K562 (cell line): ENCODE results near the gene CD84. TPM values are rescaled to one million over a fixed set of nuclear protein-coding genes. Genes with fewer than 3 reads are reported as not detected.

Source experiments
- CBFA2T2 ChIP-seq: fragments of 450-650 bp; conservative IDR thresholded peaks from 2 replicates; pipeline ENCODE4 v1.6.1; 2017; ENCODE audit warnings: mild to moderate bottlenecking
- CREBBP ChIP-seq: IDR thresholded peaks from one replicate; pipeline ENCODE4 v1.6.1; 2012; ENCODE audit warnings: low read depth, mild to moderate bottlenecking, control low read depth, inconsistent platforms, low read length
- ELK1 ChIP-seq: sonication (generic); formaldehyde crosslinking; IDR thresholded peaks from 2 replicates; pipeline ENCODE4 v1.8.1; 2022; ENCODE audit warnings: missing genetic modification reagents
- L3MBTL2 ChIP-seq: fragments of 450-650 bp; IDR thresholded peaks from 2 replicates; pipeline ENCODE4 v1.6.1; 2016; ENCODE audit warnings: mild to moderate bottlenecking, moderate library complexity
- MITF ChIP-seq: IDR thresholded peaks from 2 replicates; pipeline ENCODE4 v1.6.1; 2014; ENCODE audit warnings: antibody characterized with exemption
- NBN ChIP-seq: fragments of 450-650 bp; IDR thresholded peaks from 2 replicates; pipeline ENCODE4 v1.6.1; 2016; ENCODE audit warnings: low read depth, mild to moderate bottlenecking
- NFYB ChIP-seq: IDR thresholded peaks from 2 replicates; pipeline ENCODE4 v1.6.1; 2011; ENCODE audit warnings: mild to moderate bottlenecking, moderate library complexity; ENCODE audit not compliant: insufficient read length; ENCODE audit errors: extremely low read depth
- PHTF2 ChIP-seq: fragments of 250-450 bp; sonication (Bioruptor Pico); IDR thresholded peaks from 2 replicates; pipeline ENCODE4 v1.5.0; 2021; ENCODE audit warnings: mild to moderate bottlenecking
- RNF219 ChIP-seq: fragments of 250-450 bp; sonication (Bioruptor Pico); IDR thresholded peaks from 2 replicates; pipeline ENCODE4 v1.5.0; 2022; ENCODE audit warnings: mild to moderate bottlenecking
- SMARCA4 ChIP-seq: fragments of 450-650 bp; IDR thresholded peaks from 2 replicates; pipeline ENCODE4 v1.6.1; 2016
- TEAD4 ChIP-seq, 2 experiments: sonication (generic) in 1 of 2; formaldehyde crosslinking in 1 of 2; IDR thresholded peaks; 2 replicates each; pipeline versions ENCODE4 v1.6.1 to v1.8.0; 2012 to 2022; ENCODE audit warnings: borderline replicate concordance in 1 of 2, inconsistent platforms in 1 of 2, low read length in 1 of 2, mild to moderate bottlenecking in 1 of 2, missing genetic modification reagents in 1 of 2
- TFAP4 ChIP-seq: sonication (generic); formaldehyde crosslinking; IDR thresholded peaks from 2 replicates; pipeline ENCODE4 v1.8.0; 2022; ENCODE audit warnings: missing genetic modification reagents, mild to moderate bottlenecking, moderate library complexity, borderline replicate concordance
- ZMIZ1 ChIP-seq, 2 experiments: fragments of 150-350 bp in 1 of 2; IDR thresholded peaks; 2 replicates each; pipeline ENCODE4 v1.6.1; 2012 to 2016; ENCODE audit warnings: low read depth in 2 of 2, low read length in 2 of 2, mild to moderate bottlenecking in 1 of 2, moderate library complexity in 1 of 2
- ZNF384 ChIP-seq: IDR thresholded peaks from 2 replicates; pipeline ENCODE4 v1.6.1; 2012; ENCODE audit warnings: low read depth, low read length, improper control_type of control experiment
- polyA plus RNA-seq, 8 experiments: library from polyadenylated mRNA; depleted of rRNA in 4 of 8; stranded (reverse) in 5 of 8; unstranded in 3 of 8; fragments of >200 nt; fragmentation: Nextera tagmentation in 2 of 8; fragmentation: Illumina TruSeq in 1 of 8; extraction: Ambion mirVana in 2 of 8; extraction: Trizol in 1 of 8; gene quantifications; 2 replicates each; pipeline versions ENCODE4 v1.2.1 to v1.2.3, GENCODE V29; 2011 to 2014; ENCODE audit warnings: inconsistent platforms in 1 of 8, missing spikeins in 1 of 8
- total RNA-seq, 7 experiments: library from RNA; depleted of rRNA in 6 of 7; stranded (reverse); fragments of >200 nt in 6 of 7; fragmentation: Illumina TruSeq in 2 of 7; extraction: Trizol in 2 of 7; gene quantifications; 2 replicates each; pipeline versions ENCODE4 v1.2.1 to v1.2.3, GENCODE V29; 2011 to 2021; ENCODE audit warnings: low replicate concordance in 1 of 7
- TF ChIP-seq, protein P1 (sequence below): fragments of 450-650 bp; formaldehyde crosslinking; IDR thresholded peaks from 2 replicates; pipeline ENCODE4 v1.4.0; 2020; ENCODE audit warnings: mild to moderate bottlenecking

Gene CD84
- total and polyA plus RNA-seq, 9 of the 15 experiments (the other 6 are each of a cell fraction or from before 2014, with no cell fraction given), result 0.82 to 6.8 (median 2.0) TPM

DNA sequence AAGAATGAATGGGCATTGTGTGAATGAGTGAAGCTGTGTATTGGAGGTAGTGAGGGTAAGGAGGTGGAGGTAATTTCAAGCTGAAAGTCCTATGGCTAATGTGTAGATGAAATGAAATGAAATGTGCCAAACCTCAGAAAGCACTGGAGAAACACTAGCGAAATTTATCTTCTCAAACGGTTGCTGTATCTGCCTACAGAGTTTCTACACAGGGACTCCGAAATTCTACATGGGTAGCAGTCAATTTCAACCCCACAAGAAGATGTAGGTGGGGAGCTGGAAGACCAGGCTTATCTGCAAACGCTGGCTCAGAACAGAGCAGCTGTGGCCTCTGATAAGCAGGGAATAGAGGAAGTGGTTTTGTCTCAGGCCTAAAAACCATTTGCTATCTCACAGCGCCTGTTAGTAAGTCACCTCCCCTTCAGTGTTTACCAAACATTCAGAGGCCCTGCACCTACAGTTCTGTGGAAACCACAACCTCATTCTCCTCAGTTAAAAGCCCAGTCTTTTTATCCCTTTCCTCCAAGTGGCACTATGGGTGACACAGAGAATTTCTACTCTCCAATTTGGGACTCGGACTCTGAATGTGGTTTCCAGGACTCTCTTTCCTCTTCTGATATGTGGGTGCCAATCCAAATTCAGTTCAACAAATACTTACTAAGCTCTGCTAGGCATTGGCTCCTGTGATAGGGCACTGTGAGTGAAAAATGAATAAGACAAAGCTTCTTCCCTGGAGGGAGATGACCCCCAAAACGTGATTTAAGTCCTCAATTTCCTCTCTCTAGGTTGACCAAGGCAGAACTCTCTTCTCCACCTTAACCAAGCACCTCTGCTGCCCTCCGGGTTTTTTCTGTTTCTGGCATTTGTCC, 39.1 kb downstream of the CD84 start (continued):
- TF ChIP-seq MITF (peak; percentile 88), NFYB (no peak), ZNF384 (no peak; the same call in 1 of the 2 replicates), TEAD4 (IDR thresholded peaks at IDR 0.05; ENCODE audit: low read length) (peak; percentile 100), TEAD4 (CRISPR knock-in tag; IDR thresholded peaks at IDR 0.05; ENCODE audit: borderline replicate concordance) (no peak), CBFA2T2 (peak; percentile 100), SMARCA4 (peak; percentile 100), ZMIZ1 (IDR thresholded peaks at IDR 0.05; ENCODE audit: low read depth in 2 of 2, low read length in 2 of 2) (peak in 1 of 2 experiments; percentile 100; a peak in 2 of 4 replicates), CREBBP (no peak), L3MBTL2 (peak; percentile 57), RNF219 (no peak), TFAP4 (peak; percentile 85), ELK1 (CRISPR knock-in tag) (no peak), PHTF2 (CRISPR knock-in tag) (peak; percentile 65; the same call in 1 of the 2 replicates), NBN (peak; percentile 99)
- TF ChIP-seq, protein P1, sequence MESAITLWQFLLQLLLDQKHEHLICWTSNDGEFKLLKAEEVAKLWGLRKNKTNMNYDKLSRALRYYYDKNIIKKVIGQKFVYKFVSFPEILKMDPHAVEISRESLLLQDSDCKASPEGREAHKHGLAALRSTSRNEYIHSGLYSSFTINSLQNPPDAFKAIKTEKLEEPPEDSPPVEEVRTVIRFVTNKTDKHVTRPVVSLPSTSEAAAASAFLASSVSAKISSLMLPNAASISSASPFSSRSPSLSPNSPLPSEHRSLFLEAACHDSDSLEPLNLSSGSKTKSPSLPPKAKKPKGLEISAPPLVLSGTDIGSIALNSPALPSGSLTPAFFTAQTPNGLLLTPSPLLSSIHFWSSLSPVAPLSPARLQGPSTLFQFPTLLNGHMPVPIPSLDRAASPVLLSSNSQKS (CRISPR knock-in tag), result no peak
